HG02870 (cell line): ENCODE data around the gene HSF5.
"Not testable (repeated sequence)": the region's sequence is repeated elsewhere in the genome, so short reads cannot be mapped to it uniquely, and the experiment has no call there.

ENCODE experiments used
- ATAC-seq: cut with Tn5 transposase; IDR thresholded peaks from one replicate; pipeline ENCODE4 v1.9.1; 2021; ENCODE audit warnings: mild to moderate bottlenecking, moderate library complexity; ENCODE audit not compliant: unreplicated experiment

Gene HSF5

GRCh38 chr17:58484600-58484999 is 3.6 kb downstream of the HSF5 start:
- no peak for ATAC-seq

DNA sequence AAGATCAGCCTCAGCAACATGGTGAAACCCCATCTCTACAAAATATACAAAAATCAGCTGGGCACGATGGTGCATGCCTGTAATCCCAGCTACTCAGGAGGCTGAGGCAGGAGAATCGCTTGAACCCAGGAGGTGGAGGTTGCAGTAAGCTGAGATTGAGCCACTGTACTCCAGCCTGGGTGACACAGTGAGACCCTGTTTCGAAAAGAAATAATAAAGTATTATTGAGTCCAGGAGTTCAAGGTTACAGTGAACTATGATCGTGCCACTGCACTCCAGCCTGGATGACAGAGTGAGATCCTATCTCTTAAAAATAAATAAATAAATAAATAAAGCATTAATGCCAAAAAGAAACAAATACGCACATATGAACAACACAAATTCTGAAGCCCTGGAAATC is 6.4 kb downstream of the HSF5 start:
- not testable (repeated sequence) for ATAC-seq

GRCh38 chr17:58480090-58480489 is 8.1 kb downstream of the HSF5 start:
- ATAC-seq = no peak

DNA sequence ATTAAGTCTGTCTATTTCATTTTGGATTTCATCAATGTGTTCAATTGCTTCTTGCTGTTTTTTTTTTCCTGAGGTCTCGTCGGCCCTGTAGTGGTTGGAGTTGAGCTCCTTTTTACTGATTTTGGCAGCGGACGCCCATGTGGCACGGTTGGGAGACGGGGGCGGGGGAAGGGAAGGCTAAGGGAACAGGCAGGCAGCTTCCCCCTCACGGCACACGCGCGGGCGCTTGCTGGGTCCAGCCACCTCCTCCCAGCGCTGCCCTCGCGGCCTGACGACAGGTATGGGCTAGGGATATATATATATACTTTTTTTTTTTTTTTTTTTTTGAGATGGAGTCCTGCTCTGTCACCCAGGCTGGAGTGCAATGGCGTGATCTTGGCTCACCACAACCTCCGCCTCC is 11.4 kb downstream of the HSF5 start:
- no peak for ATAC-seq

- no peak for ATAC-seq
Measured at GRCh38 chr17:58475985-58476384, 12.2 kb downstream of the HSF5 start.

DNA sequence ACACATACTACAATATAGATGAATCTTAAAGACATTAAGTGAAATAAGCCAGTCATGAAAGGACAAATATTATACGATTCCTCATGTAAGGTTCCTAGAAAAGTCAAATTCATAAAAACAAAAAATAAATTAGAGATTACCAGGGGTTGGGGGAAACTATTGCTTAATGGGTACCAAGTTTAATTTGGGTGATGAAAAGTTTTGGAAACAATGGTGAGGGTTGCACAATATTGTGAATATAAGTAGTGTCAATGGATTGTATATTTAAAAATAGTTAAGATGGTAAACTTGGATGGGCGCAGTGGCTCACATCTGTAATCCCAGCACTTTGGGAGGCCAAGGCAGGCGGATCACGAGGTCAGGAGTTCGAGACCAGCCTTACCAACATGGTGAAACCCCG is 17.9 kb downstream of the HSF5 start:
- no peak for ATAC-seq

- ATAC-seq = no peak
Measured at GRCh38 chr17:58468944-58469343, 19.3 kb downstream of the HSF5 start.

GRCh38 chr17:58455491-58455890 is 32.7 kb downstream of the HSF5 start:
- ATAC-seq = no peak

DNA sequence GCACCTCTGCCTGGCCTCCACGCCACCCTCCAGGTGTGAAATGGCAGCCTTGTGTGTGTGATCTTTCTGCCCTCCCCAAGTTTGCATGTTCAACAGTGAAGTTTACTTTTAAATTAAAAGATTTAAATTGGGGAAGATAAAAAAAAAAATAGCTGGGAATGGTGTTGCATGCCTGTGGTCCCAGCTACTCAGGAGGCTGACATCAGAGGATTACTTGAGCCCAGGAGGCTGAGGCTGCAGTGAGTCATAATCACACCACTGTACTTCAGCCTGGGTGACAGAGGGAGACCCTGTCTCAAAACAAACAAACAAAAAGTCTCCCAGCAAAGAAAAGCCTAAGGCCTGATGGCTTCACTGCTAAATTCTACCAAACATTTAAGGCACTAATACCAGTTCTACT is 35.5 kb downstream of the HSF5 start:
- ATAC-seq = no peak

- ATAC-seq = no peak
Measured at GRCh38 chr17:58447039-58447975, 40.9 kb downstream of the HSF5 start.

DNA sequence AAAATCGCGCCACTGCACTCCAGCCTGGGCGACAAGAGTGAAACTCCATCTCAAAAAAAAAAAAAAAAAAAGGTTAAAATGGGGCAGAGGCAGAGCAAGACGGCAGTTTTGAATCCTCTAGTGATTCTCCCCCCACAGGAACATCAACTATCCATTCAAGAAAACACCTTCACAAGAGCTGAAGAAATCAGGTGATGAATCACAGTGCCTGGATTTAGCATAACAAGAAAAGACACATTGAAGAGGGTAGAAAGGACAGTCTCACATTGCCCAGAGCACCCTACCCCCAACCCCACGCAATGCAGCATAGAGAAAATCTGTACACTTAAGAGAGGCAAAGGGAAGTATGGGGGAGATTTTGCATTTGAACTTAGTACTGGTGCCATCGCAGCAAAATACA is 42.1 kb downstream of the HSF5 start:
- no peak for ATAC-seq

- no peak for ATAC-seq
Measured at GRCh38 chr17:58436805-58437239, 51.4 kb downstream of the HSF5 start.

- no peak for ATAC-seq
Measured at GRCh38 chr17:58436245-58436644, 52.0 kb downstream of the HSF5 start.

- no peak for ATAC-seq
Measured at GRCh38 chr17:58432806-58433573, 55.2 kb downstream of the HSF5 start.

DNA sequence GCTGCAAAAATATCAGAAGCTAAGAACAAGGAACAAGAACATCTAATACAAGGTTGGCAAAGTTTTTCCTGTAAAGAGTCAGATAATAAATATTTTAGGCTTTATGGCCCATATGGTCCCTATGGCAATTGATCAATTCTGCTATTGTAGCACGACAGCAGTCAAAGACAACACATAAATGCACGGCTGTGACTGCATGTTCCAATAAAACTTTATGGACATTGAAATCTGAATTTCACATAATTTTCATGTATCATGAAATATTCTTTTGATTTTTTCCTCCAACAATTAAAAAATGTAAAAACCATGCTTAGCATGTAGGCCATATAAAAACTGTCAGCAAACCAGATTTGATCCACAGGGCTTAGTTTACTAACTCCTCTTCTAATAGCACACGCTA is 60.4 kb downstream of the HSF5 start:
- ATAC-seq = no peak

- no peak for ATAC-seq
Measured at GRCh38 chr17:58421711-58422110, 66.5 kb downstream of the HSF5 start.

DNA sequence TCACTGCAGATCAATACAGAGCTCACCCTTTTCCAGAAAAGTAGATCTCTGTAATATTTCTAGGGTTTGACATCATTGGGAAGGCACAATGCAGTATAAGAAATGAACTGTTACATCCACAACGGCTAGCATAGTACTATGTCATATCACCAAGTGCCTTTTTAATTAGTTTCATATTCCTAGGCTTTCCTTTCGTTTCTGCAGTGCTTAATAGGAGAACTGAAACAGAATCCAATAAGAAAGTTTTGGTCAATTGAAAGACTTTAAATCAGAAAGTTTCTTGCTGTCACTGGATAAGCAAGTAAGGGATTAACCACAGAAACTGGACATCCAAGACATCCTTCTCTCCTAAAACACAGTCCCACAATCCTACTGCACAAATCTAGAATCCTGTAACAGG is 67.4 kb downstream of the HSF5 start:
- no peak for ATAC-seq

DNA sequence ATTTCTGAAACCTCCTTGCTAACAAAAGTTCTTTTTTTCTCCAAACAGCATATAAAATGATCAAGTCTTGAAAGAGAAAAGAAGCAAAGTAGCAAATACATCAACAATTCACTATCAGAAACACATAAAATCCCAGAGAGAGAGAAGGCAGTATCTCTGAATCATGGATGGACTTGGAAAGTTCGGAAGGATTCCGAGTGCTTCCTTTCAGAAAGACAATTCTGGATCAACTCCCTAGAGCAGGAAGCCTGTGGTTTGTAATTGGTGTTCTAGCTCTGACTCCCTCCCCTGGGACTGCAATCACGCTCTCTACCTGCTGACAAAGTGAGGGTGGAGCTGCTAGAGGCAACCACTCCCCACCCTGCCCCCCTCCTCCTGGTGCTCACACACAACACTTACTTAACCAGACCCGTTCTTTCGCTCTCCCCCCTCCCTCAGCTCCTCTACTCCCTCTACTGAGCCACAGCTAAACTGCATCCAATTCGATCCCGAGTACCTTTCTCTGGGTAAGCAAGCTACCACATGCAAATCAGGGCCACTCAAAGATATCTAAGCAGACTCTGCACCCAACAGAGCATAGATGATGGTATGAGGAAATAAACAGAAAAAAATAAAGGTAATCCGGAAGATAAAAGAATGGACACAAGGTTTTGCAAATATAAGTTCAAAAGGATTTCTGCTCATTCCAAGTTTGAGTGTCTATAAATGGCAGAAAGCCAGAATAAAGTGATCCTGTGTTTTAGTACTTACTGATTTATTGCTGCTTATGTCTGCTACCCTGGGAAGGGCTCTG is 70.7 kb downstream of the HSF5 start, which contains the start of gene RNF43:
Gene RNF43, minus strand, starts transcription at position 235 of the 793 bp plus-strand sequence. CDS start 1,957 bp downstream, outside the sequence.
- ATAC-seq = peak; percentile 96

GRCh38 chr17:58416937-58417299 is 71.3 kb downstream of the HSF5 start:
- no peak for ATAC-seq

GRCh38 chr17:58416396-58416795 is 71.8 kb downstream of the HSF5 start:
- ATAC-seq = no peak
